ENCODE results near the gene MGST2. TPM values are rescaled to one million over a fixed set of nuclear protein-coding genes. Genes with fewer than 3 reads are reported as not detected.

MGST2 gene
- total RNA-seq, 3 donors from 2014 or later (not counting 1 experiment from before 2014, with no cell fraction given) = 7.8 to 17.0 (median 10.9) TPM

- no peaks in the 10 kb centered on the region for H3K36me3 ChIP-seq (ENCODE audit: control insufficient read depth, insufficient read depth, low read length)
- Mint-ChIP-seq H3K36me3 (no peaks in the 10 kb centered on the region), H3K4me3 (no peak overlapping the region), H3K27ac (no peak overlapping the region), H3K4me1 (peaks cover 0 to 6% of the 10 kb centered on the region in 2 donors), H3K9me3 (no peaks in the 10 kb centered on the region), H3K27me3 (ENCODE audit: low read depth in 2 of 2) (no peaks in the 10 kb centered on the region)
- H3K4me1 ChIP-seq (ENCODE audit: control insufficient read depth, insufficient read depth, low read length) = no peaks in the 10 kb centered on the region
- 90% methylated on average over 6 of the region's 6 CpGs for WGBS (ENCODE audit: insufficient coverage)
- TF ChIP-seq, protein P1, sequence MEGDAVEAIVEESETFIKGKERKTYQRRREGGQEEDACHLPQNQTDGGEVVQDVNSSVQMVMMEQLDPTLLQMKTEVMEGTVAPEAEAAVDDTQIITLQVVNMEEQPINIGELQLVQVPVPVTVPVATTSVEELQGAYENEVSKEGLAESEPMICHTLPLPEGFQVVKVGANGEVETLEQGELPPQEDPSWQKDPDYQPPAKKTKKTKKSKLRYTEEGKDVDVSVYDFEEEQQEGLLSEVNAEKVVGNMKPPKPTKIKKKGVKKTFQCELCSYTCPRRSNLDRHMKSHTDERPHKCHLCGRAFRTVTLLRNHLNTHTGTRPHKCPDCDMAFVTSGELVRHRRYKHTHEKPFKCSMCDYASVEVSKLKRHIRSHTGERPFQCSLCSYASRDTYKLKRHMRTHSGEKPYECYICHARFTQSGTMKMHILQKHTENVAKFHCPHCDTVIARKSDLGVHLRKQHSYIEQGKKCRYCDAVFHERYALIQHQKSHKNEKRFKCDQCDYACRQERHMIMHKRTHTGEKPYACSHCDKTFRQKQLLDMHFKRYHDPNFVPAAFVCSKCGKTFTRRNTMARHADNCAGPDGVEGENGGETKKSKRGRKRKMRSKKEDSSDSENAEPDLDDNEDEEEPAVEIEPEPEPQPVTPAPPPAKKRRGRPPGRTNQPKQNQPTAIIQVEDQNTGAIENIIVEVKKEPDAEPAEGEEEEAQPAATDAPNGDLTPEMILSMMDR (IDR thresholded peaks at IDR 0.05) = no peak
- intact Hi-C loops (cut with micrococcal nuclease) = no loop called here
- ATAC-seq (no peak), DNase-seq (no peak)
- H3K27me3 ChIP-seq (ENCODE audit: control insufficient read depth, insufficient read depth, low read length) = no peaks in the 10 kb centered on the region
- no peaks in the 10 kb centered on the region for H3K9me3 ChIP-seq (ENCODE audit: control insufficient read depth, insufficient read depth, low read length)
- no peak overlapping the region for H3K27ac ChIP-seq (ENCODE audit: low read length)
- no peak overlapping the region for H3K4me3 ChIP-seq (ENCODE audit: low read length)
Observed at GRCh38 chr4:139745111-139745639, 79.6 kb downstream of the MGST2 start.

- ATAC-seq (no peak), DNase-seq (no peak)
- Histone ChIP-seq H3K27ac (ENCODE audit: low read length) (no peak overlapping the region), H3K4me1 (ENCODE audit: control insufficient read depth, insufficient read depth, low read length) (no peaks in the 10 kb centered on the region), H3K27me3 (ENCODE audit: control insufficient read depth, insufficient read depth, low read length) (no peaks in the 10 kb centered on the region), H3K4me3 (ENCODE audit: low read length) (no peak overlapping the region), H3K36me3 (ENCODE audit: control insufficient read depth, insufficient read depth, low read length) (no peaks in the 10 kb centered on the region), H3K9me3 (ENCODE audit: control insufficient read depth, insufficient read depth, low read length) (no peaks in the 10 kb centered on the region)
- Mint-ChIP-seq H3K36me3 (no peaks in the 10 kb centered on the region), H3K4me1 (peaks cover 0 to 6% of the 10 kb centered on the region in 2 donors), H3K27me3 (ENCODE audit: low read depth in 2 of 2) (no peaks in the 10 kb centered on the region), H3K9me3 (no peaks in the 10 kb centered on the region), H3K27ac (no peak overlapping the region), H3K4me3 (no peak overlapping the region)
- WGBS (ENCODE audit: insufficient coverage) = 90% methylated on average over 12 of the region's 12 CpGs
- intact Hi-C loops (cut with micrococcal nuclease) = no loop called here
- TF ChIP-seq, protein P1 (IDR thresholded peaks at IDR 0.05) = no peak
Observed at GRCh38 chr4:139746431-139747171, 81.0 kb downstream of the MGST2 start.

- no peaks in the 10 kb centered on the region for H3K9me3 Mint-ChIP-seq
- H3K9me3 ChIP-seq (ENCODE audit: control insufficient read depth, insufficient read depth, low read length) = no peaks in the 10 kb centered on the region
- no peak overlapping the region for H3K27ac Mint-ChIP-seq
- TF ChIP-seq, protein P1 (IDR thresholded peaks at IDR 0.05) = no peak
- 69% methylated on average over 6 of the region's 6 CpGs for WGBS (ENCODE audit: insufficient coverage)
- intact Hi-C loops (cut with micrococcal nuclease) = no loop called here
- no peak overlapping the region for H3K4me3 Mint-ChIP-seq
- no peak overlapping the region for H3K4me3 ChIP-seq (ENCODE audit: low read length)
- H3K27ac ChIP-seq (ENCODE audit: low read length) = no peak overlapping the region
- DNase-seq (no peak), ATAC-seq (no peak)
- H3K36me3 ChIP-seq (ENCODE audit: control insufficient read depth, insufficient read depth, low read length) = no peaks in the 10 kb centered on the region
- H3K36me3 Mint-ChIP-seq = no peaks in the 10 kb centered on the region
- H3K4me1 ChIP-seq (ENCODE audit: control insufficient read depth, insufficient read depth, low read length) = no peaks in the 10 kb centered on the region
- no peaks in the 10 kb centered on the region for H3K27me3 Mint-ChIP-seq (ENCODE audit: low read depth in 2 of 2)
- H3K4me1 Mint-ChIP-seq = peaks cover 0 to 6% of the 10 kb centered on the region in 2 donors
- no peaks in the 10 kb centered on the region for H3K27me3 ChIP-seq (ENCODE audit: control insufficient read depth, insufficient read depth, low read length)
Observed at GRCh38 chr4:139749338-139749737, 83.7 kb downstream of the MGST2 start.
